Body of pancreas (tissue), 4 donors: ENCODE results near the gene SDE2.

Source experiments
- CTCF ChIP-seq, 7 experiments: fragments of 450-650 bp in 4 of 7; fragments of 200-600 bp in 3 of 7; sonication (generic) in 3 of 7; IDR thresholded peaks; one replicate each; pipeline ENCODE4 v1.5.1; 2016 to 2019; ENCODE audit warnings: antibody characterized with exemption in 7 of 7
- POLR2A ChIP-seq, 3 donors: fragments of 450-650 bp; IDR thresholded peaks; one replicate each; pipeline ENCODE4 v1.6.1; 2016; ENCODE audit warnings: antibody characterized with exemption in 3 of 3, mild to moderate bottlenecking in 2 of 3

GRCh38 chr1:225981714-225982113, 17.4 kb downstream of the SDE2 start:
- TF ChIP-seq CTCF (IDR thresholded peaks at IDR 0.05) (no peak), POLR2A (IDR thresholded peaks at IDR 0.05) (no peak)
